H1 (cell line): ENCODE data around the gene PPP1CA.

Experiments
- BRCA1 ChIP-seq: IDR thresholded peaks from 2 replicates; pipeline ENCODE4 v1.6.1; 2012; ENCODE audit warnings: low read depth, low read length, improper control_type of control experiment
- HDAC6 ChIP-seq: IDR thresholded peaks from one replicate; pipeline ENCODE4 v1.7.1; 2012; ENCODE audit warnings: low read depth, mild to moderate bottlenecking, inconsistent platforms, low read length, moderate library complexity
- KDM1A ChIP-seq: fragments of 200-600, 300-600 bp; sonication (generic); IDR thresholded peaks from 2 replicates; pipeline ENCODE4 v1.7.1; 2016; ENCODE audit warnings: mild to moderate bottlenecking, low read length, borderline replicate concordance
- KDM5A ChIP-seq: fragments of 200-600 bp; IDR thresholded peaks from 2 replicates; pipeline ENCODE4 v1.7.1; 2012; ENCODE audit warnings: mild to moderate bottlenecking, low read length, inconsistent platforms, mixed read lengths
- POLR2A ChIP-seq, 2 experiments: IDR thresholded peaks; 1 replicate in 1 of 2; 2 replicates in 1 of 2; pipeline ENCODE4 v1.6.1; 2011; ENCODE audit warnings: low read depth in 2 of 2, low read length in 2 of 2, mild to moderate bottlenecking in 2 of 2; ENCODE audit errors: control extremely low read depth in 1 of 2
- RXRA ChIP-seq: IDR thresholded peaks from 2 replicates; pipeline ENCODE4 v1.6.1; 2011; ENCODE audit warnings: low read depth, mild to moderate bottlenecking, low read length, moderate library complexity; ENCODE audit not compliant: insufficient read depth
- TAF1 ChIP-seq: IDR thresholded peaks from 2 replicates; pipeline ENCODE4 v1.6.1; 2011; ENCODE audit warnings: mild to moderate bottlenecking, low read depth, low read length
- TF ChIP-seq, protein P1 (sequence below), 3 experiments: IDR thresholded peaks; 1 replicate in 2 of 3; 2 replicates in 1 of 3; pipeline versions ENCODE4 v1.5.1 to v1.6.1; 2011; ENCODE audit warnings: low read length in 3 of 3, mild to moderate bottlenecking in 3 of 3, inconsistent platforms in 2 of 3, low read depth in 1 of 3, moderate library complexity in 1 of 3; ENCODE audit not compliant: insufficient read depth in 1 of 3; ENCODE audit errors: control extremely low read depth in 1 of 3

DNA sequence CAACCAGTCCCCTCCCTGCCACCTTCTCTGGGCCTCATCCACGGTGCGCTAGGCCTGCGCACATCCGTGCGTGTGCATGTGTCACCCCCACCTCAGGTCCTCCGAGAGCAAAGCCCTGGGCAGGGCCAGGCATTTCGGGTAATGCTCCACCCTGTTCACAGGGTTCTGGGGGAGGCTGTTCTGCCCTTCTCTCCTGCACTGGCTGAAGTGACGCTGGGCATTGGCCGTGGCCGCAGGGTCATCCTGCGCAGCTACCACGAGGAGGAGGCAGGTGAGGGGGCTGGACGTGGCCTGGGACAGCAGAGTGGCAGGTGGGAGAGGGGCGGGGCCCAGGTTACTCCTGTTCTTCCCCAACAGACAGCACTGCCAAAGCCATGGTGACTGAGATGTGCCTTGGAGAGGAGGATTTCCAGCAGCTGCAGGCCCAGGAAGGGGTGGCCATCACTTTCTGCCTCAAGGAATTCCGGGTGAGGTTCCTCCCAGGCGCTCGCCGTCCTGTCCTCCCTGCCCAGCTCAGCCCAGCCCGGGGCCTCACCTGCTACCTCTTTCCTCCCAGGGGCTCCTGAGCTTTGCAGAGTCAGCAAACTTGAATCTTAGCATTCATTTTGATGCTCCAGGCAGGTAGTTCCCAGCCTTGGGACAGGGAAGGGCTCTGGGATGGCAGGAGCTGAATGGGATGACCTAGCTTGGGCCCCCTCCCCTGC is 6.0 kb downstream of the PPP1CA start:
- TF ChIP-seq, protein P1, sequence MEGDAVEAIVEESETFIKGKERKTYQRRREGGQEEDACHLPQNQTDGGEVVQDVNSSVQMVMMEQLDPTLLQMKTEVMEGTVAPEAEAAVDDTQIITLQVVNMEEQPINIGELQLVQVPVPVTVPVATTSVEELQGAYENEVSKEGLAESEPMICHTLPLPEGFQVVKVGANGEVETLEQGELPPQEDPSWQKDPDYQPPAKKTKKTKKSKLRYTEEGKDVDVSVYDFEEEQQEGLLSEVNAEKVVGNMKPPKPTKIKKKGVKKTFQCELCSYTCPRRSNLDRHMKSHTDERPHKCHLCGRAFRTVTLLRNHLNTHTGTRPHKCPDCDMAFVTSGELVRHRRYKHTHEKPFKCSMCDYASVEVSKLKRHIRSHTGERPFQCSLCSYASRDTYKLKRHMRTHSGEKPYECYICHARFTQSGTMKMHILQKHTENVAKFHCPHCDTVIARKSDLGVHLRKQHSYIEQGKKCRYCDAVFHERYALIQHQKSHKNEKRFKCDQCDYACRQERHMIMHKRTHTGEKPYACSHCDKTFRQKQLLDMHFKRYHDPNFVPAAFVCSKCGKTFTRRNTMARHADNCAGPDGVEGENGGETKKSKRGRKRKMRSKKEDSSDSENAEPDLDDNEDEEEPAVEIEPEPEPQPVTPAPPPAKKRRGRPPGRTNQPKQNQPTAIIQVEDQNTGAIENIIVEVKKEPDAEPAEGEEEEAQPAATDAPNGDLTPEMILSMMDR (IDR thresholded peaks at IDR 0.05; ENCODE audit: control extremely low read depth in 1 of 3, insufficient read depth in 1 of 3, low read depth in 1 of 3, low read length in 3 of 3) = no peak
- TF ChIP-seq KDM1A = no peak
- TF ChIP-seq RXRA = no peak
- TF ChIP-seq TAF1 = no peak
- no peak for TF ChIP-seq POLR2A (IDR thresholded peaks at IDR 0.05; ENCODE audit: control extremely low read depth in 1 of 2, low read depth in 2 of 2, low read length in 2 of 2)
- no peak for TF ChIP-seq BRCA1
- no peak for TF ChIP-seq HDAC6
- TF ChIP-seq KDM5A = no peak
